GM12878 (cell line): ENCODE data around the gene SPATS2L. TPM values are rescaled to one million over a fixed set of nuclear protein-coding genes. Genes with fewer than 3 reads are reported as not detected.

Source experiments
- ATAC-seq: fragments of 200-7000 bp; cut with Tn5 transposase; 3 replicates; pipeline ENCODE4 v1.9.1; 2020; ENCODE audit warnings: mild to moderate bottlenecking, moderate library complexity
- BruUV-seq: library from RNA; stranded (reverse); fragments of 400-500 nt; replicated peaks from 2 replicates; lab custom pipeline; 2021; lab: Mats Ljungman, UMichigan
- CTCF ChIA-PET: fragments of 300-600 bp; sonication (Branson Sonifier 250); formaldehyde crosslinking; extraction: SDS; loops from one replicate; lab custom pipeline; 2021; ENCODE audit warnings: inconsistent platforms; lab: Yijun Ruan, JAX
- POLR2A ChIA-PET: fragments of 350-600 bp; formaldehyde crosslinking; extraction: SDS; loops from one replicate; lab custom pipeline; 2021; ENCODE audit warnings: inconsistent platforms; lab: Charles Lee
- RAD21 ChIA-PET: fragments of 300-600 bp; sonication (Branson Sonifier 250); formaldehyde crosslinking; loops from one replicate; lab custom pipeline; 2023; ENCODE audit warnings: antibody characterized with exemption; ENCODE audit not compliant: unreplicated experiment; lab: Charles Lee
- SMC1A ChIA-PET: fragments of 300-600 bp; sonication (Branson Sonifier 250); formaldehyde crosslinking; loops from one replicate; lab custom pipeline; 2023; ENCODE audit not compliant: unreplicated experiment, uncharacterized antibody; lab: Charles Lee
- DNase-seq: peaks from one replicate; pipeline ENCODE4 v3.0.0-alpha.2; 2011; ENCODE audit warnings: low read depth, low spot score
- FAIRE-seq: peaks from 3 replicates; lab custom pipeline; 2011; peaks lifted over from hg19 to GRCh38; lab: Jason Lieb, UNC
- H2AFZ ChIP-seq: 2 replicates; pipeline ENCODE4 v1.6.0; 2011; ENCODE audit warnings: low read depth, low read length, control low read depth; ENCODE audit not compliant: control insufficient read depth
- H3K27ac ChIP-seq: 2 replicates; pipeline ENCODE4 v1.5.1; 2011; ENCODE audit warnings: control low read depth; ENCODE audit not compliant: control insufficient read depth, insufficient read depth
- H3K27me3 ChIP-seq, 2 experiments: replicated peaks in 1 of 2; 2 replicates each; pipeline versions ENCODE4 v1.6.0 to v1.6.1; 2011; ENCODE audit warnings: low read length in 1 of 2; ENCODE audit not compliant: control insufficient read depth in 2 of 2, insufficient read depth in 2 of 2
- H3K36me3 ChIP-seq, 2 experiments: 2 replicates each; pipeline ENCODE4 v1.5.1; 2011; ENCODE audit warnings: low read length in 1 of 2; ENCODE audit not compliant: control insufficient read depth in 2 of 2, insufficient read depth in 2 of 2
- H3K4me1 ChIP-seq: 2 replicates; pipeline ENCODE4 v1.6.1; 2011; ENCODE audit warnings: mild to moderate bottlenecking, low read length, moderate library complexity, mixed read lengths; ENCODE audit not compliant: control insufficient read depth, insufficient read depth
- H3K4me2 ChIP-seq: 2 replicates; pipeline ENCODE4 v1.6.0; 2011; ENCODE audit warnings: control low read depth; ENCODE audit not compliant: control insufficient read depth, insufficient read depth
- H3K4me3 ChIP-seq: fragments of 200-600 bp; sonication (generic); 2 replicates; pipeline ENCODE4 v1.5.1; 2016
- H3K79me2 ChIP-seq: 2 replicates; pipeline ENCODE4 v1.6.0; 2011; ENCODE audit warnings: low read length; ENCODE audit not compliant: control insufficient read depth, insufficient read depth
- H3K9ac ChIP-seq: 2 replicates; pipeline ENCODE4 v1.8.0; 2011; ENCODE audit warnings: low read length, control low read depth, mixed read lengths; ENCODE audit not compliant: control insufficient read depth, insufficient read depth
- H3K9me3 ChIP-seq: replicated peaks from 3 replicates; pipeline ENCODE4 v1.5.1; 2011; ENCODE audit warnings: mild to moderate bottlenecking, low read length; ENCODE audit not compliant: control insufficient read depth, insufficient read depth
- H4K20me1 ChIP-seq: 2 replicates; pipeline ENCODE4 v1.6.0; 2011; ENCODE audit not compliant: control insufficient read depth, insufficient read depth
- EGR1 ChIP-seq, 2 experiments: IDR thresholded peaks; 1 replicate in 1 of 2; 2 replicates in 1 of 2; pipeline ENCODE4 v1.6.1; 2011 to 2012; ENCODE audit warnings: low read depth in 2 of 2, low read length in 2 of 2, borderline replicate concordance in 1 of 2, mild to moderate bottlenecking in 1 of 2, moderate library complexity in 1 of 2
- FOXM1 ChIP-seq: IDR thresholded peaks from 2 replicates; pipeline ENCODE4 v1.6.1; 2012; ENCODE audit warnings: low read depth, mild to moderate bottlenecking, inconsistent platforms, low read length, moderate library complexity
- IRF5 ChIP-seq: fragments of 450-650 bp; IDR thresholded peaks from 2 replicates; pipeline ENCODE4 v1.6.1; 2017; ENCODE audit warnings: borderline replicate concordance
- MTA2 ChIP-seq: fragments of 450-650 bp; IDR thresholded peaks from 2 replicates; pipeline ENCODE4 v1.6.1; 2016; ENCODE audit warnings: low read depth, mild to moderate bottlenecking, moderate library complexity
- MYC ChIP-seq: IDR thresholded peaks from 2 replicates; pipeline ENCODE4 v1.6.1; 2011; ENCODE audit warnings: mild to moderate bottlenecking, low read length, moderate library complexity, inconsistent platforms; ENCODE audit not compliant: insufficient read depth, insufficient replicate concordance, insufficient read length, severe bottlenecking
- PML ChIP-seq: IDR thresholded peaks from 2 replicates; pipeline ENCODE4 v1.6.1; 2012; ENCODE audit warnings: low read length, inconsistent platforms
- RAD51 ChIP-seq: fragments of 450-650 bp; IDR thresholded peaks from 2 replicates; pipeline ENCODE4 v1.6.1; 2016; ENCODE audit warnings: moderate library complexity, mild to moderate bottlenecking, inconsistent platforms
- SREBF1 ChIP-seq: IDR thresholded peaks from 2 replicates; pipeline ENCODE4 v1.6.1; 2012; ENCODE audit warnings: mild to moderate bottlenecking, low read length
- STAT1 ChIP-seq: fragments of 450-650 bp; conservative IDR thresholded peaks from 2 replicates; pipeline ENCODE4 v1.6.1; 2014; ENCODE audit warnings: antibody characterized with exemption, mild to moderate bottlenecking
- TBL1XR1 ChIP-seq: IDR thresholded peaks from 2 replicates; pipeline ENCODE4 v1.6.1; 2012; ENCODE audit warnings: low read depth, low read length, improper control_type of control experiment
- USF2 ChIP-seq: IDR thresholded peaks from 2 replicates; pipeline ENCODE4 v1.6.1; 2011; ENCODE audit warnings: low read depth, low read length, improper control_type of control experiment, borderline replicate concordance
- WGBS: methylation state at CpG from one replicate; pipeline ENCODE4 v1.1.6; 2016; ENCODE audit warnings: low lambda C conversion rate; ENCODE audit not compliant: insufficient replicate concordance, insufficient coverage; ENCODE audit errors: missing lambda C conversion rate; 5-methylcytosine and 5-hydroxymethylcytosine counted together
- in situ Hi-C: fragments of 300-500 bp; cut with MboI; formaldehyde crosslinking; loops from 9 replicates; pipeline ENCODE4 v1.14.3; 2018; ENCODE audit warnings: mixed read lengths
- intact Hi-C: fragments of 100-400 bp; cut with micrococcal nuclease; formaldehyde crosslinking; loops from one replicate; pipeline ENCODE4 v1.14.2; 2022; ENCODE audit not compliant: unreplicated experiment
- polyA plus RNA-seq, 11 experiments: library from polyadenylated mRNA; depleted of rRNA in 4 of 11; unstranded in 6 of 11; stranded (reverse) in 5 of 11; fragments of >200 nt; fragmentation: Nextera tagmentation in 4 of 11; fragmentation: Illumina TruSeq in 1 of 11; extraction: Ambion mirVana in 4 of 11; extraction: Trizol in 1 of 11; gene quantifications; 1 replicate in 1 of 11; 2 replicates in 10 of 11; pipeline versions ENCODE4 v1.2.1 to v1.2.3, GENCODE V29; 2011 to 2016; ENCODE audit warnings: inconsistent platforms in 2 of 11, missing spikeins in 2 of 11, low read depth in 1 of 11
- total RNA-seq, 4 experiments: library from RNA; depleted of rRNA in 3 of 4; stranded (reverse); fragments of >200 nt in 3 of 4; fragmentation: Illumina TruSeq in 1 of 4; extraction: Trizol in 1 of 4; gene quantifications; 2 replicates each; pipeline versions ENCODE4 v1.2.1 to v1.2.3, GENCODE V29; 2013 to 2021

SPATS2L gene
- total and polyA plus RNA-seq, 10 of the 15 experiments (the other 5 are each of a cell fraction or from before 2014, with no cell fraction given) = 5.2 to 30.0 (median 20.1) TPM

- BruUV-seq = no TSS peak
Measured at GRCh38 chr2:200373231-200373630, 66.7 kb downstream of the SPATS2L start.

More at GRCh38 chr2:200373231-200373630, 66.7 kb downstream of the SPATS2L start:
- Histone ChIP-seq H3K9me3 (no peaks in the 10 kb centered on the region), H3K27me3 (no peaks in the 10 kb centered on the region), H3K27ac (peak overlapping the region; percentile 68; the same call in 1 of the 2 replicates), H3K4me2 (peak overlapping the region; percentile 97), H3K4me1 (peaks cover 30% of the 10 kb centered on the region), H4K20me1 (no peaks in the 10 kb centered on the region), H2AFZ (peak overlapping the region; percentile 68), H3K79me2 (no peaks in the 10 kb centered on the region; the same call in 1 of the 2 replicates), H3K36me3 (no peaks in the 10 kb centered on the region), H3K4me3 (peak overlapping the region; percentile 49), H3K9ac (no peak overlapping the region)
- RAD21 ChIA-PET = interaction anchor here (1.0 to 1.5 kb wide), 2 partner anchors 14 to 35 kb away, joined by 3 to 4 read pairs; no protein-coding TSS in a partner anchor
- SMC1A ChIA-PET = interaction anchor here (0.6 to 2.9 kb wide), 12 partner anchors 9 to 873 kb away, joined by 3 to 14 read pairs (median 3); no protein-coding TSS in a partner anchor
- TF ChIP-seq TBL1XR1 (no peak), USF2 (no peak), MYC (no peak), RAD51 (no peak), STAT1 (no peak), PML (no peak), IRF5 (no peak), FOXM1 (no peak), SREBF1 (no peak), MTA2 (no peak), EGR1 (IDR thresholded peaks at IDR 0.05; ENCODE audit: borderline replicate concordance in 1 of 2, low read depth in 2 of 2, low read length in 2 of 2) (no peak)
- ATAC-seq = peak; percentile 75
- POLR2A ChIA-PET = interaction anchor here (0.6 to 1.9 kb wide), 4 partner anchors 10 to 40 kb away, joined by 3 to 8 read pairs (median 6); no protein-coding TSS in a partner anchor
- FAIRE-seq = no peak
- WGBS = 28% methylated on average over 3 of the region's 3 CpGs
- CTCF ChIA-PET = interaction anchor here (0.8 to 2.5 kb wide), 4 partner anchors 9 to 98 kb away, joined by 3 to 7 read pairs (median 4); no protein-coding TSS in a partner anchor
- no peak for DNase-seq
- intact Hi-C loops (loop anchor here (5.0 kb wide), 1 partner anchor 66 kb away; the partner anchor contains the start of gene SPATS2L), in situ Hi-C loops (no loop called here)
